H1 (cell line): ENCODE data around the gene ENPP3. TPM values are rescaled to one million over a fixed set of nuclear protein-coding genes. Genes with fewer than 3 reads are reported as not detected.

Source experiments
- CTCF ChIA-PET: fragments of 300-600 bp; sonication (Branson Sonifier 250); formaldehyde crosslinking; loops from one replicate; lab custom pipeline; 2021; ENCODE audit not compliant: partially characterized antibody; lab: Charles Lee
- POLR2A ChIA-PET: fragments of 300-600 bp; sonication (Branson Sonifier 250); formaldehyde crosslinking; loops from one replicate; lab custom pipeline; 2021; ENCODE audit warnings: inconsistent platforms; ENCODE audit not compliant: partially characterized antibody; lab: Charles Lee
- DNase-seq, 2 experiments: peaks; one replicate each; pipeline versions ENCODE4 v3.0.0 to v3.0.0-alpha.2; 2010 to 2022; ENCODE audit warnings: low spot score in 2 of 2, low read depth in 1 of 2, mixed read lengths in 1 of 2
- FAIRE-seq: peaks from 2 replicates; lab custom pipeline; 2011; peaks lifted over from hg19 to GRCh38; lab: Jason Lieb, UNC
- H2AFZ ChIP-seq: 2 replicates; pipeline ENCODE4 v1.8.1; 2012; ENCODE audit warnings: low read length, inconsistent platforms
- H2AK5ac ChIP-seq: 2 replicates; pipeline ENCODE4 v1.6.1; 2013; ENCODE audit warnings: low read depth, low read length
- H2BK120ac ChIP-seq: replicated peaks from 2 replicates; pipeline ENCODE3; 2013; ENCODE audit warnings: low read depth, low read length, inconsistent platforms
- H2BK12ac ChIP-seq: 2 replicates; pipeline ENCODE4 v1.6.1; 2013; ENCODE audit warnings: low read depth, low read length
- H2BK15ac ChIP-seq: 2 replicates; pipeline ENCODE4 v1.6.1; 2013; ENCODE audit warnings: low read length
- H2BK20ac ChIP-seq: 2 replicates; pipeline ENCODE4 v1.6.1; 2013; ENCODE audit warnings: low read length
- H2BK5ac ChIP-seq: 2 replicates; pipeline ENCODE4 v1.6.1; 2013; ENCODE audit warnings: low read depth, low read length
- H3K14ac ChIP-seq: 2 replicates; pipeline ENCODE4 v1.6.1; 2013; ENCODE audit warnings: inconsistent platforms; ENCODE audit not compliant: insufficient read length
- H3K18ac ChIP-seq: 2 replicates; pipeline ENCODE4 v1.6.1; 2013; ENCODE audit warnings: low read length; ENCODE audit errors: extremely low read depth
- H3K23ac ChIP-seq: 2 replicates; pipeline ENCODE4 v1.6.1; 2013; ENCODE audit warnings: inconsistent platforms; ENCODE audit not compliant: insufficient read length
- H3K23me2 ChIP-seq: 2 replicates; pipeline ENCODE4 v1.6.1; 2013; ENCODE audit warnings: low read depth, low read length
- H3K27ac ChIP-seq: 2 replicates; pipeline ENCODE4 v1.6.1; 2011; ENCODE audit warnings: low read depth, low read length, inconsistent platforms
- H3K27me3 ChIP-seq, 4 experiments: replicated peaks in 1 of 4; 1 replicate in 1 of 4; 2 replicates in 3 of 4; pipeline versions ENCODE4 v1.6.1 to v1.8.1; 2011 to 2013; ENCODE audit warnings: low read length in 3 of 4, mild to moderate bottlenecking in 3 of 4, inconsistent platforms in 2 of 4, mixed read lengths in 2 of 4, moderate library complexity in 1 of 4; ENCODE audit not compliant: control insufficient read depth in 3 of 4, insufficient read depth in 3 of 4; ENCODE audit errors: extremely low read depth in 1 of 4
- H3K36me3 ChIP-seq, 4 experiments: 2 replicates each; pipeline versions ENCODE4 v1.6.1 to v1.8.1; 2011 to 2013; ENCODE audit warnings: mild to moderate bottlenecking in 4 of 4, low read length in 3 of 4, moderate library complexity in 2 of 4, control low read depth in 1 of 4, inconsistent platforms in 1 of 4; ENCODE audit not compliant: insufficient read depth in 4 of 4, control insufficient read depth in 2 of 4
- H3K4ac ChIP-seq: replicated peaks from 2 replicates; pipeline ENCODE3; 2013; ENCODE audit warnings: low read length, low read depth, mixed read lengths, inconsistent platforms; ENCODE audit not compliant: insufficient read length
- H3K4me1 ChIP-seq, 4 experiments: replicated peaks in 1 of 4; 1 replicate in 1 of 4; 2 replicates in 3 of 4; pipeline versions ENCODE4 v1.6.1 to v1.8.1; 2011 to 2013; ENCODE audit warnings: low read length in 3 of 4, inconsistent platforms in 2 of 4, mixed read lengths in 1 of 4; ENCODE audit not compliant: insufficient read depth in 4 of 4, control insufficient read depth in 3 of 4
- H3K4me2 ChIP-seq, 2 experiments: 2 replicates each; pipeline versions ENCODE4 v1.6.1 to v1.8.1; 2011 to 2013; ENCODE audit warnings: low read depth in 2 of 2, low read length in 2 of 2, control low read depth in 1 of 2, inconsistent platforms in 1 of 2, mild to moderate bottlenecking in 1 of 2; ENCODE audit not compliant: insufficient read depth in 1 of 2
- H3K4me3 ChIP-seq, 4 experiments: fragments of 200-600, 300-600 bp in 1 of 4; sonication (generic), shearing (Covaris generic), sonication (Bioruptor Twin) in 1 of 4; 2 replicates each; pipeline versions ENCODE4 v1.5.1 to v1.8.1; 2011 to 2016; ENCODE audit warnings: low read length in 4 of 4, low read depth in 3 of 4, control low read depth in 2 of 4, inconsistent platforms in 2 of 4, mild to moderate bottlenecking in 2 of 4, mixed read lengths in 1 of 4, moderate library complexity in 1 of 4; ENCODE audit not compliant: insufficient read depth in 2 of 4; ENCODE audit errors: extremely low read depth in 1 of 4
- H3K56ac ChIP-seq: replicated peaks from 2 replicates; pipeline ENCODE3; 2013; ENCODE audit warnings: low read depth, mild to moderate bottlenecking, mixed read lengths, low read length, inconsistent platforms; ENCODE audit not compliant: insufficient read length
- H3K79me1 ChIP-seq: 2 replicates; pipeline ENCODE4 v1.6.1; 2013; ENCODE audit warnings: low read depth, low read length, control low read depth
- H3K79me2 ChIP-seq, 2 experiments: 2 replicates each; pipeline versions ENCODE4 v1.6.1 to v1.8.1; 2012 to 2013; ENCODE audit warnings: low read length in 2 of 2, mild to moderate bottlenecking in 2 of 2, inconsistent platforms in 1 of 2; ENCODE audit not compliant: insufficient read depth in 2 of 2, control insufficient read depth in 1 of 2
- H3K9ac ChIP-seq, 4 experiments: replicated peaks in 1 of 4; 1 replicate in 1 of 4; 2 replicates in 3 of 4; pipeline versions ENCODE4 v1.6.1 to v1.8.1; 2011 to 2013; ENCODE audit warnings: low read depth in 3 of 4, low read length in 3 of 4, control low read depth in 2 of 4, mild to moderate bottlenecking in 2 of 4, moderate library complexity in 2 of 4, inconsistent platforms in 1 of 4; ENCODE audit errors: extremely low read depth in 1 of 4
- H3K9me3 ChIP-seq, 2 experiments: 2 replicates each; pipeline versions ENCODE4 v1.6.1 to v1.8.1; 2012 to 2013; ENCODE audit warnings: mild to moderate bottlenecking in 2 of 2, moderate library complexity in 2 of 2, control low read depth in 1 of 2, inconsistent platforms in 1 of 2, low read depth in 1 of 2, low read length in 1 of 2, mixed read lengths in 1 of 2; ENCODE audit not compliant: insufficient read depth in 2 of 2
- H4K20me1 ChIP-seq, 2 experiments: replicated peaks in 1 of 2; 2 replicates each; pipeline versions ENCODE3 to v1.8.1; 2011 to 2013; ENCODE audit warnings: inconsistent platforms in 2 of 2, low read length in 2 of 2, mild to moderate bottlenecking in 1 of 2; ENCODE audit not compliant: insufficient read depth in 2 of 2, control insufficient read depth in 1 of 2
- H4K5ac ChIP-seq: 2 replicates; pipeline ENCODE4 v1.6.1; 2013; ENCODE audit warnings: low read length, low read depth, mixed read lengths, inconsistent platforms; ENCODE audit not compliant: insufficient read length
- H4K8ac ChIP-seq: 2 replicates; pipeline ENCODE4 v1.8.0; 2013; ENCODE audit warnings: mild to moderate bottlenecking, moderate library complexity, low read length, inconsistent platforms; ENCODE audit not compliant: insufficient read depth; ENCODE audit errors: extremely low read depth
- H4K91ac ChIP-seq: replicated peaks from 2 replicates; pipeline ENCODE3; 2013; ENCODE audit warnings: low read length, mixed read lengths, inconsistent platforms; ENCODE audit not compliant: insufficient read length
- ATF3 ChIP-seq: IDR thresholded peaks from 2 replicates; pipeline ENCODE4 v1.6.1; 2011; ENCODE audit warnings: low read depth, mild to moderate bottlenecking, low read length; ENCODE audit not compliant: insufficient read depth
- FOSL1 ChIP-seq: IDR thresholded peaks from 2 replicates; pipeline ENCODE4 v1.6.1; 2011; ENCODE audit warnings: mild to moderate bottlenecking, low read depth, low read length, moderate library complexity; ENCODE audit not compliant: insufficient read depth
- GABPA ChIP-seq: IDR thresholded peaks from 2 replicates; pipeline ENCODE4 v1.6.1; 2011; ENCODE audit warnings: mild to moderate bottlenecking, low read length, moderate library complexity, borderline replicate concordance; ENCODE audit not compliant: insufficient read depth
- MAFK ChIP-seq: IDR thresholded peaks from 2 replicates; pipeline ENCODE4 v1.6.1; 2012; ENCODE audit warnings: low read depth, mild to moderate bottlenecking, improper control_type of control experiment, low read length
- NRF1 ChIP-seq: IDR thresholded peaks from 2 replicates; pipeline ENCODE4 v1.6.1; 2011; ENCODE audit warnings: mild to moderate bottlenecking, low read depth, low read length, improper control_type of control experiment
- POU5F1 ChIP-seq: IDR thresholded peaks from 2 replicates; pipeline ENCODE4 v1.6.1; 2011; ENCODE audit warnings: low read depth, mild to moderate bottlenecking, low read length, moderate library complexity
- RAD21 ChIP-seq, 2 experiments: IDR thresholded peaks in 1 of 2; conservative IDR thresholded peaks in 1 of 2; 2 replicates each; pipeline ENCODE4 v1.6.1; 2011; ENCODE audit warnings: low read depth in 2 of 2, low read length in 2 of 2, improper control_type of control experiment in 1 of 2, inconsistent platforms in 1 of 2, mild to moderate bottlenecking in 1 of 2, moderate library complexity in 1 of 2
- RFX5 ChIP-seq: IDR thresholded peaks from 2 replicates; pipeline ENCODE4 v1.6.1; 2011; ENCODE audit warnings: low read depth, low read length, improper control_type of control experiment, borderline replicate concordance
- SP4 ChIP-seq: IDR thresholded peaks from 2 replicates; pipeline ENCODE4 v1.6.1; 2012; ENCODE audit warnings: low read length, inconsistent platforms
- ZNF274 ChIP-seq: IDR thresholded peaks from 2 replicates; pipeline ENCODE4 v1.7.0; 2012; ENCODE audit warnings: low read length, borderline replicate concordance; ENCODE audit errors: extremely low read depth
- WGBS, 2 experiments: shearing (Covaris generic) in 1 of 2; methylation state at CpG; one replicate each; pipeline versions ENCODE4 v1.1.6 to v1.1.7; 2013 to 2015; ENCODE audit warnings: low lambda C conversion rate in 2 of 2, mixed read lengths in 2 of 2, inconsistent platforms in 1 of 2, low coverage in 1 of 2, missing lambda C conversion rate in 1 of 2; ENCODE audit not compliant: insufficient replicate concordance in 2 of 2, insufficient coverage in 1 of 2, insufficient read length in 1 of 2; ENCODE audit errors: extremely low coverage in 1 of 2, missing lambda C conversion rate in 1 of 2; 5-methylcytosine and 5-hydroxymethylcytosine counted together
- polyA plus RNA-seq, 7 experiments: library from polyadenylated mRNA; depleted of rRNA in 3 of 7; stranded (reverse) in 5 of 7; unstranded in 2 of 7; fragments of >200 nt in 5 of 7; fragments of 200-250 nt in 2 of 7; gene quantifications; 1 replicate in 5 of 7; 2 replicates in 1 of 7; 4 replicates in 1 of 7; pipeline versions ENCODE4 v1.2.1 to v1.2.3, GENCODE V29; 2011 to 2013; ENCODE audit warnings: missing spikeins in 2 of 7, mixed read lengths in 2 of 7
- total RNA-seq: library from RNA; stranded (reverse); fragmentation: NEBNext Ultra II Directional; extraction: Animal tissue kit (Norgen Biotek cat#: 25700); gene quantifications from 2 replicates; pipeline ENCODE4 v1.2.1, GENCODE V29; 2021
- TF ChIP-seq, protein P1 (sequence below): IDR thresholded peaks from 2 replicates; pipeline ENCODE4 v1.6.1; 2012; ENCODE audit warnings: inconsistent platforms

Gene ENPP3
- total and polyA plus RNA-seq, 2 of the 8 experiments (the other 6 are each of a cell fraction or from before 2014, with no cell fraction given) = 0.11 TPM; not detected in 1

DNA sequence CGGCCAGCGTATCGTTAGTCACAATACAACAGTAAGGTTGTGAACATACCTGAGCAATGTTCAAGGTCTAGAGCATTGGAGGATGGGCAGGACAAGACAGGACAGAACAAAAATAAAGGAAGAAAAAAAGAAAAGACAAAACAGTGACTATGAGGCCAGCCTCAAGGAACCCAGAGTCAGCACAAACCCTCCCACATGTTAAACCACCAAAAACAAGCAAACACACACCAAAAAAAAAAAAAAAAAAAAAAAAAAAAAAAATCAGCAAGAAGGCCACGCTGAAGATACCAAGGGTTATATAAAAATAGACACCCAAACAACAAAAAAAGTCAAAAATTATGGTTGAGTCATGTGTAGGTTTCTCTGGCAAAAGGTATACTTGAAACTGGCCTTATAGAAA lies 21.8 kb upstream of the ENPP3 start:
- TF ChIP-seq RFX5 = no peak
- no peak for TF ChIP-seq ATF3
- TF ChIP-seq RAD21 (IDR thresholded peaks at IDR 0.05 in 1 of 2, conservative IDR thresholded peaks at IDR 0.05 in 1 of 2; ENCODE audit: low read depth in 2 of 2, low read length in 2 of 2) = no peak
- no peak for TF ChIP-seq ZNF274
- TF ChIP-seq GABPA = no peak
- no peak for TF ChIP-seq NRF1
- TF ChIP-seq, protein P1, sequence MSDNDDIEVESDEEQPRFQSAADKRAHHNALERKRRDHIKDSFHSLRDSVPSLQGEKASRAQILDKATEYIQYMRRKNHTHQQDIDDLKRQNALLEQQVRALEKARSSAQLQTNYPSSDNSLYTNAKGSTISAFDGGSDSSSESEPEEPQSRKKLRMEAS = no peak
- no peak for TF ChIP-seq POU5F1
- TF ChIP-seq SP4 = no peak
- TF ChIP-seq FOSL1 = no peak
- no peak for TF ChIP-seq MAFK
- TF ChIP-seq, all 59 proteins: peak for 0
- H2AFZ ChIP-seq = no peak overlapping the region
- H3K23ac ChIP-seq = no peak overlapping the region
- H4K8ac ChIP-seq = no peak overlapping the region
- no peaks in the 10 kb centered on the region for H3K23me2 ChIP-seq
- H3K4me1 ChIP-seq = no peaks in the 10 kb centered on the region
- no peak overlapping the region for H3K27ac ChIP-seq
- H3K9me3 ChIP-seq = no peaks in the 10 kb centered on the region
- no peak overlapping the region for H3K4me2 ChIP-seq
- ChIA-PET POLR2A (no interaction called here), CTCF (no interaction called here)
- H3K36me3 ChIP-seq = peaks cover 2 to 59% (median 15%) of the 10 kb centered on the region in 4 experiments
- no peaks in the 10 kb centered on the region for H3K27me3 ChIP-seq
- H2BK15ac ChIP-seq = no peak overlapping the region
- no peak overlapping the region for H2BK20ac ChIP-seq
- DNase-seq = no peak
- H3K14ac ChIP-seq = no peak overlapping the region
- H3K56ac ChIP-seq = no peak overlapping the region
- no peak overlapping the region for H2AK5ac ChIP-seq
- peaks cover 0 to 1% of the 10 kb centered on the region in 2 experiments for H4K20me1 ChIP-seq
- WGBS, 2 experiments = 91% methylated on average over 3 of the region's 4 CpGs; no CpG with 5 or more reads in 1 of the 2 experiments
- no peak overlapping the region for H2BK12ac ChIP-seq
- H3K4ac ChIP-seq = no peak overlapping the region
- H3K9ac ChIP-seq = no peak overlapping the region
- H4K91ac ChIP-seq = no peak overlapping the region
- no peak overlapping the region for H3K18ac ChIP-seq
- FAIRE-seq = no peak
- no peak overlapping the region for H4K5ac ChIP-seq
- H3K79me1 ChIP-seq = no peaks in the 10 kb centered on the region
- H3K79me2 ChIP-seq = no peaks in the 10 kb centered on the region
- no peak overlapping the region for H3K4me3 ChIP-seq
- no peak overlapping the region for H2BK120ac ChIP-seq
- H2BK5ac ChIP-seq = no peak overlapping the region
